GM12878 (cell line): ENCODE measurements around the gene USH2A. TPM values are rescaled to one million over a fixed set of nuclear protein-coding genes. Genes with fewer than 3 reads are reported as not detected.

Experiments used
- ATAC-seq: fragments of 200-7000 bp; cut with Tn5 transposase; 3 replicates; pipeline ENCODE4 v1.9.1; 2020; ENCODE audit warnings: mild to moderate bottlenecking, moderate library complexity
- BruUV-seq: library from RNA; stranded (reverse); fragments of 400-500 nt; replicated peaks from 2 replicates; lab custom pipeline; 2021; lab: Mats Ljungman, UMichigan
- CTCF ChIA-PET: fragments of 300-600 bp; sonication (Branson Sonifier 250); formaldehyde crosslinking; extraction: SDS; loops from one replicate; lab custom pipeline; 2021; ENCODE audit warnings: inconsistent platforms; lab: Yijun Ruan, JAX
- POLR2A ChIA-PET: fragments of 350-600 bp; formaldehyde crosslinking; extraction: SDS; loops from one replicate; lab custom pipeline; 2021; ENCODE audit warnings: inconsistent platforms; lab: Charles Lee
- RAD21 ChIA-PET: fragments of 300-600 bp; sonication (Branson Sonifier 250); formaldehyde crosslinking; loops from one replicate; lab custom pipeline; 2023; ENCODE audit warnings: antibody characterized with exemption; ENCODE audit not compliant: unreplicated experiment; lab: Charles Lee
- SMC1A ChIA-PET: fragments of 300-600 bp; sonication (Branson Sonifier 250); formaldehyde crosslinking; loops from one replicate; lab custom pipeline; 2023; ENCODE audit not compliant: unreplicated experiment, uncharacterized antibody; lab: Charles Lee
- DNase-seq: peaks from one replicate; pipeline ENCODE4 v3.0.0-alpha.2; 2011; ENCODE audit warnings: low read depth, low spot score
- FAIRE-seq: peaks from 3 replicates; lab custom pipeline; 2011; peaks lifted over from hg19 to GRCh38; lab: Jason Lieb, UNC
- H2AFZ ChIP-seq: 2 replicates; pipeline ENCODE4 v1.6.0; 2011; ENCODE audit warnings: low read depth, low read length, control low read depth; ENCODE audit not compliant: control insufficient read depth
- H3K27ac ChIP-seq: 2 replicates; pipeline ENCODE4 v1.5.1; 2011; ENCODE audit warnings: control low read depth; ENCODE audit not compliant: control insufficient read depth, insufficient read depth
- H3K27me3 ChIP-seq, 2 experiments: replicated peaks in 1 of 2; 2 replicates each; pipeline versions ENCODE4 v1.6.0 to v1.6.1; 2011; ENCODE audit warnings: low read length in 1 of 2; ENCODE audit not compliant: control insufficient read depth in 2 of 2, insufficient read depth in 2 of 2
- H3K36me3 ChIP-seq, 2 experiments: 2 replicates each; pipeline ENCODE4 v1.5.1; 2011; ENCODE audit warnings: low read length in 1 of 2; ENCODE audit not compliant: control insufficient read depth in 2 of 2, insufficient read depth in 2 of 2
- H3K4me1 ChIP-seq: 2 replicates; pipeline ENCODE4 v1.6.1; 2011; ENCODE audit warnings: mild to moderate bottlenecking, low read length, moderate library complexity, mixed read lengths; ENCODE audit not compliant: control insufficient read depth, insufficient read depth
- H3K4me2 ChIP-seq: 2 replicates; pipeline ENCODE4 v1.6.0; 2011; ENCODE audit warnings: control low read depth; ENCODE audit not compliant: control insufficient read depth, insufficient read depth
- H3K4me3 ChIP-seq: fragments of 200-600 bp; sonication (generic); 2 replicates; pipeline ENCODE4 v1.5.1; 2016
- H3K79me2 ChIP-seq: 2 replicates; pipeline ENCODE4 v1.6.0; 2011; ENCODE audit warnings: low read length; ENCODE audit not compliant: control insufficient read depth, insufficient read depth
- H3K9ac ChIP-seq: 2 replicates; pipeline ENCODE4 v1.8.0; 2011; ENCODE audit warnings: low read length, control low read depth, mixed read lengths; ENCODE audit not compliant: control insufficient read depth, insufficient read depth
- H3K9me3 ChIP-seq: replicated peaks from 3 replicates; pipeline ENCODE4 v1.5.1; 2011; ENCODE audit warnings: mild to moderate bottlenecking, low read length; ENCODE audit not compliant: control insufficient read depth, insufficient read depth
- H4K20me1 ChIP-seq: 2 replicates; pipeline ENCODE4 v1.6.0; 2011; ENCODE audit not compliant: control insufficient read depth, insufficient read depth
- CBFB ChIP-seq: IDR thresholded peaks from 2 replicates; pipeline ENCODE4 v1.6.1; 2016; ENCODE audit warnings: antibody characterized with exemption, low read depth
- CBX3 ChIP-seq: fragments of 200-600 bp; sonication (generic); IDR thresholded peaks from 2 replicates; pipeline ENCODE4 v1.6.1; 2016; ENCODE audit warnings: low read depth, borderline replicate concordance
- CHD2 ChIP-seq: IDR thresholded peaks from 2 replicates; pipeline ENCODE4 v1.6.1; 2011; ENCODE audit warnings: low read depth, low read length, improper control_type of control experiment, borderline replicate concordance
- GATAD2B ChIP-seq: fragments of 450-650 bp; conservative IDR thresholded peaks from 2 replicates; pipeline ENCODE4 v1.6.1; 2017; ENCODE audit warnings: low read depth, mild to moderate bottlenecking, moderate library complexity
- HDAC2 ChIP-seq: fragments of 200-600 bp; sonication (generic); IDR thresholded peaks from 2 replicates; pipeline ENCODE4 v1.6.1; 2017
- HDAC6 ChIP-seq: fragments of 200-600 bp; sonication (generic); IDR thresholded peaks from one replicate; pipeline ENCODE4 v1.8.0; 2017; ENCODE audit warnings: antibody characterized with exemption; ENCODE audit not compliant: unreplicated experiment
- IRF4 ChIP-seq: IDR thresholded peaks from 2 replicates; pipeline ENCODE4 v1.6.1; 2011; ENCODE audit warnings: low read depth, low read length
- KLF5 ChIP-seq: fragments of 450-650 bp; IDR thresholded peaks from 2 replicates; pipeline ENCODE4 v1.6.1; 2014; ENCODE audit warnings: mild to moderate bottlenecking; ENCODE audit not compliant: partially characterized antibody
- MTA2 ChIP-seq: fragments of 450-650 bp; IDR thresholded peaks from 2 replicates; pipeline ENCODE4 v1.6.1; 2016; ENCODE audit warnings: low read depth, mild to moderate bottlenecking, moderate library complexity
- NFXL1 ChIP-seq: fragments of 450-650 bp; IDR thresholded peaks from 2 replicates; pipeline ENCODE4 v1.6.1; 2017; ENCODE audit warnings: antibody characterized with exemption, mild to moderate bottlenecking, borderline replicate concordance
- NR2C1 ChIP-seq: fragments of 450-650 bp; IDR thresholded peaks from 2 replicates; pipeline ENCODE4 v1.6.1; 2017; ENCODE audit warnings: antibody characterized with exemption, mild to moderate bottlenecking, moderate library complexity
- RAD21 ChIP-seq: IDR thresholded peaks from 2 replicates; pipeline ENCODE4 v1.6.1; 2011; ENCODE audit warnings: mild to moderate bottlenecking, low read depth, low read length, moderate library complexity; ENCODE audit not compliant: insufficient read depth
- STAT1 ChIP-seq: fragments of 450-650 bp; conservative IDR thresholded peaks from 2 replicates; pipeline ENCODE4 v1.6.1; 2014; ENCODE audit warnings: antibody characterized with exemption, mild to moderate bottlenecking
- TARDBP ChIP-seq: IDR thresholded peaks from 2 replicates; pipeline ENCODE4 v1.6.1; 2016; ENCODE audit warnings: borderline replicate concordance
- TCF7 ChIP-seq: IDR thresholded peaks from 2 replicates; pipeline ENCODE4 v1.6.1; 2014; ENCODE audit warnings: antibody characterized with exemption, borderline replicate concordance
- WRNIP1 ChIP-seq: IDR thresholded peaks from 2 replicates; pipeline ENCODE4 v1.6.1; 2011; ENCODE audit warnings: low read depth, low read length, improper control_type of control experiment, borderline replicate concordance
- WGBS: methylation state at CpG from one replicate; pipeline ENCODE4 v1.1.6; 2016; ENCODE audit warnings: low lambda C conversion rate; ENCODE audit not compliant: insufficient replicate concordance, insufficient coverage; ENCODE audit errors: missing lambda C conversion rate; 5-methylcytosine and 5-hydroxymethylcytosine counted together
- in situ Hi-C: fragments of 300-500 bp; cut with MboI; formaldehyde crosslinking; loops from 9 replicates; pipeline ENCODE4 v1.14.3; 2018; ENCODE audit warnings: mixed read lengths
- intact Hi-C: fragments of 100-400 bp; cut with micrococcal nuclease; formaldehyde crosslinking; loops from one replicate; pipeline ENCODE4 v1.14.2; 2022; ENCODE audit not compliant: unreplicated experiment
- polyA plus RNA-seq, 11 experiments: library from polyadenylated mRNA; depleted of rRNA in 4 of 11; unstranded in 6 of 11; stranded (reverse) in 5 of 11; fragments of >200 nt; fragmentation: Nextera tagmentation in 4 of 11; fragmentation: Illumina TruSeq in 1 of 11; extraction: Ambion mirVana in 4 of 11; extraction: Trizol in 1 of 11; gene quantifications; 1 replicate in 1 of 11; 2 replicates in 10 of 11; pipeline versions ENCODE4 v1.2.1 to v1.2.3, GENCODE V29; 2011 to 2016; ENCODE audit warnings: inconsistent platforms in 2 of 11, missing spikeins in 2 of 11, low read depth in 1 of 11
- total RNA-seq, 4 experiments: library from RNA; depleted of rRNA in 3 of 4; stranded (reverse); fragments of >200 nt in 3 of 4; fragmentation: Illumina TruSeq in 1 of 4; extraction: Trizol in 1 of 4; gene quantifications; 2 replicates each; pipeline versions ENCODE4 v1.2.1 to v1.2.3, GENCODE V29; 2013 to 2021
- TF ChIP-seq, protein P1 (sequence below): fragments of 450-650 bp; IDR thresholded peaks from 2 replicates; pipeline ENCODE4 v1.6.1; 2016; ENCODE audit warnings: mild to moderate bottlenecking
- TF ChIP-seq, protein P2 (sequence below): IDR thresholded peaks from 2 replicates; pipeline ENCODE4 v1.6.1; 2011; ENCODE audit warnings: borderline replicate concordance, low read depth, mild to moderate bottlenecking, moderate library complexity, low read length; ENCODE audit not compliant: insufficient read depth, poor library complexity, severe bottlenecking
- TF ChIP-seq, protein P3 (sequence below): IDR thresholded peaks from 2 replicates; pipeline ENCODE4 v1.6.1; 2011; ENCODE audit warnings: borderline replicate concordance, low read depth, mild to moderate bottlenecking, moderate library complexity, mixed read lengths, low read length; ENCODE audit not compliant: insufficient read depth; ENCODE audit errors: extremely low read length
- TF ChIP-seq, protein P4 (sequence below): IDR thresholded peaks from 2 replicates; pipeline ENCODE4 v1.6.1; 2012; ENCODE audit warnings: low read depth, low read length, improper control_type of control experiment

Gene USH2A
- total and polyA plus RNA-seq, 10 of the 15 experiments (the other 5 are each of a cell fraction or from before 2014, with no cell fraction given) = under 0.01 to 0.20 (median 0.01) TPM; not detected in 2

DNA sequence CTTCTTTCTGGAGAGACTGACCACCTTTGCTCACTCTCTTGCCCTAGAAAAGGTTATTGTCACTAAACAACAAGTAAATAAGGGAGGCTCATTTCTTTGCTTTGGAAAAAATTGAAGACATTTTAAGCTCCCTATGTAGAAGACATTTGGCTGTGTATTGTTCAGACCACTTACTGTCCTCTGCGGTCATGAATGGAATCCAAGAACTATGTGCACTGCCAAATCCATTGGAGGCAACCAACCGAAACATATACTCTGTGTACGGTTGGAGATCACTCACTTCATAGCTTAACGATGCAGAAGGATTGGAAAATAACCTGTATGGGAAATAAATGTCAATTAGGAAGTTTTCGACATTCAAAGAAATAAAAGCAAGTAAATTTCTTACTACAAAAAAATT is 523.3 kb downstream of the USH2A start:
- BruUV-seq = no TSS peak
- Histone ChIP-seq H3K36me3 (no peaks in the 10 kb centered on the region), H3K4me1 (no peaks in the 10 kb centered on the region), H3K27me3 (no peaks in the 10 kb centered on the region; a peak in 1 of 4 replicates)
- FAIRE-seq = no peak
- RAD21 ChIA-PET = no interaction called here
- intact Hi-C loops = no loop called here
- TF ChIP-seq, protein P1, sequence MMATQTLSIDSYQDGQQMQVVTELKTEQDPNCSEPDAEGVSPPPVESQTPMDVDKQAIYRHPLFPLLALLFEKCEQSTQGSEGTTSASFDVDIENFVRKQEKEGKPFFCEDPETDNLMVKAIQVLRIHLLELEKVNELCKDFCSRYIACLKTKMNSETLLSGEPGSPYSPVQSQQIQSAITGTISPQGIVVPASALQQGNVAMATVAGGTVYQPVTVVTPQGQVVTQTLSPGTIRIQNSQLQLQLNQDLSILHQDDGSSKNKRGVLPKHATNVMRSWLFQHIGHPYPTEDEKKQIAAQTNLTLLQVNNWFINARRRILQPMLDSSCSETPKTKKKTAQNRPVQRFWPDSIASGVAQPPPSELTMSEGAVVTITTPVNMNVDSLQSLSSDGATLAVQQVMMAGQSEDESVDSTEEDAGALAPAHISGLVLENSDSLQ = no peak
- TF ChIP-seq CHD2 (no peak), CBX3 (no peak), GATAD2B (no peak), HDAC6 (no peak), HDAC2 (no peak), IRF4 (no peak), MTA2 (no peak), RAD21 (no peak), CBFB (no peak), TARDBP (no peak), WRNIP1 (no peak), NR2C1 (no peak), TCF7 (no peak), NFXL1 (no peak), KLF5 (no peak), STAT1 (no peak)
- TF ChIP-seq, protein P2, sequence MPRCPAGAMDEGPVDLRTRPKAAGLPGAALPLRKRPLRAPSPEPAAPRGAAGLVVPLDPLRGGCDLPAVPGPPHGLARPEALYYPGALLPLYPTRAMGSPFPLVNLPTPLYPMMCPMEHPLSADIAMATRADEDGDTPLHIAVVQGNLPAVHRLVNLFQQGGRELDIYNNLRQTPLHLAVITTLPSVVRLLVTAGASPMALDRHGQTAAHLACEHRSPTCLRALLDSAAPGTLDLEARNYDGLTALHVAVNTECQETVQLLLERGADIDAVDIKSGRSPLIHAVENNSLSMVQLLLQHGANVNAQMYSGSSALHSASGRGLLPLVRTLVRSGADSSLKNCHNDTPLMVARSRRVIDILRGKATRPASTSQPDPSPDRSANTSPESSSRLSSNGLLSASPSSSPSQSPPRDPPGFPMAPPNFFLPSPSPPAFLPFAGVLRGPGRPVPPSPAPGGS = no peak
- TF ChIP-seq, protein P3, sequence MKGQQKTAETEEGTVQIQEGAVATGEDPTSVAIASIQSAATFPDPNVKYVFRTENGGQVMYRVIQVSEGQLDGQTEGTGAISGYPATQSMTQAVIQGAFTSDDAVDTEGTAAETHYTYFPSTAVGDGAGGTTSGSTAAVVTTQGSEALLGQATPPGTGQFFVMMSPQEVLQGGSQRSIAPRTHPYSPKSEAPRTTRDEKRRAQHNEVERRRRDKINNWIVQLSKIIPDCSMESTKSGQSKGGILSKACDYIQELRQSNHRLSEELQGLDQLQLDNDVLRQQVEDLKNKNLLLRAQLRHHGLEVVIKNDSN = no peak
- TF ChIP-seq, protein P4, sequence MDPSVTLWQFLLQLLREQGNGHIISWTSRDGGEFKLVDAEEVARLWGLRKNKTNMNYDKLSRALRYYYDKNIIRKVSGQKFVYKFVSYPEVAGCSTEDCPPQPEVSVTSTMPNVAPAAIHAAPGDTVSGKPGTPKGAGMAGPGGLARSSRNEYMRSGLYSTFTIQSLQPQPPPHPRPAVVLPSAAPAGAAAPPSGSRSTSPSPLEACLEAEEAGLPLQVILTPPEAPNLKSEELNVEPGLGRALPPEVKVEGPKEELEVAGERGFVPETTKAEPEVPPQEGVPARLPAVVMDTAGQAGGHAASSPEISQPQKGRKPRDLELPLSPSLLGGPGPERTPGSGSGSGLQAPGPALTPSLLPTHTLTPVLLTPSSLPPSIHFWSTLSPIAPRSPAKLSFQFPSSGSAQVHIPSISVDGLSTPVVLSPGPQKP = no peak
- TF ChIP-seq, all 136 proteins: peak for 0
- no peak overlapping the region for H3K9ac ChIP-seq
- H3K4me2 ChIP-seq = no peak overlapping the region
- DNase-seq (no peak), ATAC-seq (no peak)
- no peak overlapping the region for H2AFZ ChIP-seq
- H3K27ac ChIP-seq = no peak overlapping the region
- 31% methylated on average over 5 of the region's 5 CpGs for whole genome bisulfite sequencing
- SMC1A ChIA-PET = no interaction called here
- H3K4me3 ChIP-seq = no peak overlapping the region
- H3K9me3 ChIP-seq = no peaks in the 10 kb centered on the region
- no peaks in the 10 kb centered on the region for H3K79me2 ChIP-seq
- POLR2A ChIA-PET = no interaction called here
- CTCF ChIA-PET = no interaction called here
- H4K20me1 ChIP-seq = no peaks in the 10 kb centered on the region
- in situ Hi-C loops = no loop called here
